OCI-LY3 (cell line): ENCODE results near the gene PDLIM3.

Experiments used
- EZH2phosphoT487 ChIP-seq: fragments of 200-600 bp; shearing (Covaris generic); IDR thresholded peaks from 2 replicates; pipeline ENCODE4 v1.6.1; 2018; ENCODE audit warnings: antibody characterized with exemption, mixed run types, low read depth
- TF ChIP-seq, protein P1 (sequence below): fragments of 200-600, 300-600 bp; sonication (generic); IDR thresholded peaks from 2 replicates; pipeline ENCODE4 v1.5.1; 2014; ENCODE audit warnings: antibody characterized with exemption, low read length, low read depth

GRCh38 chr4:185518069-185518468 is 17.2 kb downstream of the PDLIM3 start:
- TF ChIP-seq, protein P1, sequence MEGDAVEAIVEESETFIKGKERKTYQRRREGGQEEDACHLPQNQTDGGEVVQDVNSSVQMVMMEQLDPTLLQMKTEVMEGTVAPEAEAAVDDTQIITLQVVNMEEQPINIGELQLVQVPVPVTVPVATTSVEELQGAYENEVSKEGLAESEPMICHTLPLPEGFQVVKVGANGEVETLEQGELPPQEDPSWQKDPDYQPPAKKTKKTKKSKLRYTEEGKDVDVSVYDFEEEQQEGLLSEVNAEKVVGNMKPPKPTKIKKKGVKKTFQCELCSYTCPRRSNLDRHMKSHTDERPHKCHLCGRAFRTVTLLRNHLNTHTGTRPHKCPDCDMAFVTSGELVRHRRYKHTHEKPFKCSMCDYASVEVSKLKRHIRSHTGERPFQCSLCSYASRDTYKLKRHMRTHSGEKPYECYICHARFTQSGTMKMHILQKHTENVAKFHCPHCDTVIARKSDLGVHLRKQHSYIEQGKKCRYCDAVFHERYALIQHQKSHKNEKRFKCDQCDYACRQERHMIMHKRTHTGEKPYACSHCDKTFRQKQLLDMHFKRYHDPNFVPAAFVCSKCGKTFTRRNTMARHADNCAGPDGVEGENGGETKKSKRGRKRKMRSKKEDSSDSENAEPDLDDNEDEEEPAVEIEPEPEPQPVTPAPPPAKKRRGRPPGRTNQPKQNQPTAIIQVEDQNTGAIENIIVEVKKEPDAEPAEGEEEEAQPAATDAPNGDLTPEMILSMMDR, result no peak
- no peak for TF ChIP-seq EZH2phosphoT487
